Smooth muscle cell (in vitro differentiated cells): ENCODE measurements around the gene HS3ST2. TPM values are rescaled to one million over a fixed set of nuclear protein-coding genes. Genes with fewer than 3 reads are reported as not detected.

Experiments
- DNase-seq: peaks from one replicate; lab custom pipeline; 2025; ENCODE audit not compliant: unreplicated experiment; lab: John Stamatoyannopoulos, UW
- H2AFZ ChIP-seq: fragments of 200-600 bp; sonication (generic); 2 replicates; pipeline ENCODE4 v1.6.0; 2016; ENCODE audit warnings: antibody characterized with exemption, low read depth, mild to moderate bottlenecking
- H3F3A ChIP-seq: fragments of 200-600 bp; sonication (generic); 2 replicates; pipeline ENCODE4 v1.6.0; 2017; ENCODE audit warnings: antibody characterized with exemption, low read depth
- H3K27ac ChIP-seq: fragments of 200-600 bp; sonication (generic); 2 replicates; pipeline ENCODE4 v1.5.1; 2016; ENCODE audit warnings: low read depth, mild to moderate bottlenecking
- H3K27me3 ChIP-seq: fragments of 200-600 bp; sonication (generic); 2 replicates; pipeline ENCODE4 v1.6.1; 2016; ENCODE audit warnings: low read depth, mild to moderate bottlenecking
- H3K36me3 ChIP-seq: fragments of 200-600 bp; sonication (generic); 2 replicates; pipeline ENCODE4 v1.5.1; 2016; ENCODE audit warnings: low read depth
- H3K4me1 ChIP-seq: fragments of 200-600 bp; sonication (generic); 2 replicates; pipeline ENCODE4 v1.5.1; 2016; ENCODE audit warnings: low read depth
- H3K4me2 ChIP-seq: fragments of 200-600 bp; sonication (generic); 2 replicates; pipeline ENCODE4 v1.6.0; 2016; ENCODE audit warnings: mild to moderate bottlenecking
- H3K4me3 ChIP-seq: fragments of 200-600 bp; sonication (generic); 2 replicates; pipeline ENCODE4 v1.5.1; 2016; ENCODE audit warnings: mild to moderate bottlenecking
- H3K79me2 ChIP-seq: fragments of 200-600 bp; sonication (generic); 2 replicates; pipeline ENCODE4 v1.6.0; 2016; ENCODE audit warnings: low read depth, mild to moderate bottlenecking
- H3K9ac ChIP-seq: fragments of 200-600 bp; sonication (generic); 2 replicates; pipeline ENCODE4 v1.6.0; 2016; ENCODE audit warnings: low read depth
- H3K9me3 ChIP-seq: fragments of 200-600 bp; sonication (generic); replicated peaks from 2 replicates; pipeline ENCODE4 v1.5.1; 2016; ENCODE audit warnings: low read depth
- H4K20me1 ChIP-seq: fragments of 200-600 bp; sonication (generic); 2 replicates; pipeline ENCODE4 v1.6.0; 2016; ENCODE audit warnings: low read depth
- CTCF ChIP-seq: fragments of 200-600 bp; sonication (generic); IDR thresholded peaks from 2 replicates; pipeline ENCODE4 v1.5.1; 2017; ENCODE audit warnings: borderline replicate concordance, mild to moderate bottlenecking, antibody characterized with exemption; ENCODE audit not compliant: insufficient read depth, poor library complexity, severe bottlenecking
- whole genome bisulfite sequencing: methylation state at CpG from one replicate; pipeline ENCODE4 v1.1.7; 2016; ENCODE audit warnings: low lambda C conversion rate; 5-methylcytosine and 5-hydroxymethylcytosine counted together
- polyA plus RNA-seq: library from polyadenylated mRNA; unstranded; fragments of >200 nt; fragmentation: Nextera tagmentation; extraction: Ambion mirVana; gene quantifications from 2 replicates; pipeline ENCODE4 v1.2.1, GENCODE V29; 2016
- total RNA-seq: library from RNA; depleted of rRNA; stranded (reverse); fragments of >200 nt; gene quantifications from 2 replicates; pipeline ENCODE4 v1.2.3, GENCODE V29; 2014

The HS3ST2 gene
- total and polyA plus RNA-seq, 2 experiments from 2014 or later = not detected

GRCh38 chr16:22932032-22932771 lies 118.2 kb downstream of the HS3ST2 start:
- Histone ChIP-seq H3F3A (no peaks in the 10 kb centered on the region), H4K20me1 (no peaks in the 10 kb centered on the region), H3K36me3 (no peaks in the 10 kb centered on the region), H3K27me3 (peaks cover 20% of the 10 kb centered on the region), H3K9ac (no peak overlapping the region), H3K79me2 (no peaks in the 10 kb centered on the region), H2AFZ (no peak overlapping the region), H3K4me3 (no peak overlapping the region), H3K9me3 (no peaks in the 10 kb centered on the region), H3K4me2 (no peak overlapping the region), H3K4me1 (no peaks in the 10 kb centered on the region), H3K27ac (no peak overlapping the region)
- no peak for TF ChIP-seq CTCF
- DNase-seq = no peak
- 31% methylated on average over 8 of the region's 8 CpGs for WGBS

DNA sequence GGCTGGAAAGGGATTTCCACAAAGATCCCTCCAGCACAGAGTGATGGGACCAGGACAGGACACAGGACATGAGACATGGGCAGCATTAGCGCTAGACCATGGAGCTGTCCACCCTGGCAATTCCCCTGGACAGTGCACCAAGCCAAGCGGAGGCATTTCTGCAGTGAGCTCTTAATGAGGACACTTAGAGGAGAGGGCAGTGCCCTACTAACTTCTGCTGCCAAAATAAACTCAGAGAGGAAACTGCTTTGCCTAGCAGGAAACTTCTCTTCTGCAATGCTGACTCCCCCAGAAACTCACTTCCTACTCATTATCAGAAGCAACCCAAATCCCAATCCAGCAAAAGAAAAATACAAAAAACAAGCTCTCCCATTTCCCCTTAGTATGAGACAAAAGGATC lies 119.2 kb downstream of the HS3ST2 start:
- DNase-seq = no peak
- Histone ChIP-seq H3K4me3 (no peak overlapping the region), H3K36me3 (no peaks in the 10 kb centered on the region), H3K79me2 (no peaks in the 10 kb centered on the region), H3K4me2 (no peak overlapping the region), H3K9ac (no peak overlapping the region), H3K27me3 (peaks cover 20% of the 10 kb centered on the region), H3K9me3 (no peaks in the 10 kb centered on the region), H2AFZ (no peak overlapping the region), H3K4me1 (no peaks in the 10 kb centered on the region), H4K20me1 (no peaks in the 10 kb centered on the region), H3F3A (no peaks in the 10 kb centered on the region), H3K27ac (no peak overlapping the region)
- no peak for TF ChIP-seq CTCF
- WGBS = 63% methylated on average over 2 of the region's 2 CpGs

DNA sequence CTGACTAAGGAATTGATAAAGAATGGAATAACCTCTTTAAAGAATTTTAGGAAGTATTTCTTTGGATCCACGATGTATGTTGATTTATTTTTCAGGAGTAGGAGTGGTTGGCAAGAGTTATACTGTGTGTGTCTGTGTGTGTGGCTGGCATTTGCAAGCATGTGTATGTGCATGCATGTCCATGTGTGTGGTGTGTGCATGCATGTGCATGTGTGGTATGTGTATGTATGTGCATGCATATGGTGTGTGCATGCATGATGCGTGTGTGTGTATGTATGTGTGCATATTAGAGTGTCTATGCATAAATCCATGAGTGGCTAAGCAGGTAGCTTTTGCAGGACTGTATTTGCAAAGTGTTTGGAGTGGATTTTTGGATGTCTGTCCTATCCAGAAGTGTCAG lies 120.8 kb downstream of the HS3ST2 start:
- Histone ChIP-seq H3K36me3 (no peaks in the 10 kb centered on the region), H3F3A (no peaks in the 10 kb centered on the region), H3K27ac (no peak overlapping the region), H3K27me3 (peaks cover 20% of the 10 kb centered on the region), H2AFZ (no peak overlapping the region), H3K4me3 (no peak overlapping the region), H3K4me2 (no peak overlapping the region), H3K9me3 (no peaks in the 10 kb centered on the region), H3K9ac (no peak overlapping the region), H4K20me1 (no peaks in the 10 kb centered on the region), H3K79me2 (no peaks in the 10 kb centered on the region), H3K4me1 (no peaks in the 10 kb centered on the region)
- 83% methylated on average over 2 of the region's 2 CpGs for WGBS
- TF ChIP-seq CTCF = no peak
- no peak for DNase-seq

DNA sequence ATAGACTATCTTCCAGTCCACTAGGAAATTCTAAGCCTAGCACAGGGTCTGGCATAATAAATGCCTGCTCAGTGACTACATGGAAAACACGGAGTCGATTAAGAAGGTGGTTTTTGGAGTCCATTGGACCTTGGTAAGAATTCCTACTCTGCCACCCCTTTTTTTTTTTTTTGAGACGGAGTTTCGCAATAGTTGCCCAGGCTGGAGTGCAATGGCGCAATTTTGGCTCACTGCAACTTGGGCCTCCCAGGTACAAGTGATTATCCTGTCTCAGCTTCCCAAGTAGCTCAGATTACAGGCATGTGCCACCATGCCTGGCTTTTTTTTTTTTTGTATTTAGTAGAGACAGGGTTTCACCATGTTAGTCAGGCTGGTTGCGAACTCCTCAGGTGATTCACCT lies 123.2 kb downstream of the HS3ST2 start:
- H2AFZ ChIP-seq = no peak overlapping the region

More for the DNA sequence above, 123.2 kb downstream of the HS3ST2 start:
- WGBS = 84% methylated on average over 6 of the region's 6 CpGs
- Histone ChIP-seq H4K20me1 (no peaks in the 10 kb centered on the region), H3K9ac (no peak overlapping the region), H3K27ac (no peak overlapping the region), H3F3A (no peaks in the 10 kb centered on the region), H3K4me3 (no peak overlapping the region), H3K4me1 (no peaks in the 10 kb centered on the region), H3K27me3 (peaks cover 15% of the 10 kb centered on the region), H3K79me2 (no peaks in the 10 kb centered on the region), H3K36me3 (no peaks in the 10 kb centered on the region), H3K9me3 (no peaks in the 10 kb centered on the region), H3K4me2 (no peak overlapping the region)
- TF ChIP-seq CTCF = no peak
- DNase-seq = no peak
